Measurements from ENCODE around the gene SMYD3. TPM values are rescaled to one million over a fixed set of nuclear protein-coding genes. Genes with fewer than 3 reads are reported as not detected.

Gene SMYD3
- total RNA-seq, 2 donors from 2014 or later: 16.2 to 16.4 TPM

- Histone ChIP-seq H3K36me3 (no peaks in the 10 kb centered on the region), H3K27me3 (no peaks in the 10 kb centered on the region), H3K4me3 (no peak overlapping the region), H3K27ac (no peak overlapping the region), H3K9me3 (no peaks in the 10 kb centered on the region), H3K9ac (ENCODE audit: low read depth in 2 of 2, low read length in 2 of 2) (no peak overlapping the region), H3K4me1 (no peaks in the 10 kb centered on the region)
- no peak for TF ChIP-seq CTCF (IDR thresholded peaks at IDR 0.05)
- intact Hi-C loops (cut with DNase I): no loop called here
- DNase-seq: no peak
Observed at GRCh38 chr1:245921417-245921816, 585.7 kb downstream of the SMYD3 start.

GRCh38 chr1:245917403-245917802 lies 589.7 kb downstream of the SMYD3 start:
- Histone ChIP-seq H3K27me3 (no peaks in the 10 kb centered on the region), H3K4me1 (no peaks in the 10 kb centered on the region), H3K27ac (no peak overlapping the region), H3K4me3 (no peak overlapping the region), H3K9ac (ENCODE audit: low read depth in 2 of 2, low read length in 2 of 2) (no peak overlapping the region), H3K36me3 (no peaks in the 10 kb centered on the region), H3K9me3 (no peaks in the 10 kb centered on the region)
- DNase-seq: no peak
- intact Hi-C loops (cut with DNase I): no loop called here
- no peak for TF ChIP-seq CTCF (IDR thresholded peaks at IDR 0.05)

GRCh38 chr1:245915841-245916240 lies 591.2 kb downstream of the SMYD3 start:
- intact Hi-C loops (cut with DNase I): no loop called here
- no peaks in the 10 kb centered on the region for H3K27me3 ChIP-seq
- TF ChIP-seq CTCF (IDR thresholded peaks at IDR 0.05): no peak
- no peaks in the 10 kb centered on the region for H3K9me3 ChIP-seq
- no peaks in the 10 kb centered on the region for H3K36me3 ChIP-seq
- no peak overlapping the region for H3K27ac ChIP-seq
- no peak for DNase-seq
- H3K4me1 ChIP-seq: no peaks in the 10 kb centered on the region
- no peak overlapping the region for H3K4me3 ChIP-seq
- no peak overlapping the region for H3K9ac ChIP-seq (ENCODE audit: low read depth in 2 of 2, low read length in 2 of 2)

GRCh38 chr1:245915406-245915805 lies 591.7 kb downstream of the SMYD3 start:
- H3K9ac ChIP-seq (ENCODE audit: low read depth in 2 of 2, low read length in 2 of 2): no peak overlapping the region
- no peak for TF ChIP-seq CTCF (IDR thresholded peaks at IDR 0.05)
- H3K27ac ChIP-seq: no peak overlapping the region
- no peak for DNase-seq
- no peaks in the 10 kb centered on the region for H3K27me3 ChIP-seq
- H3K4me3 ChIP-seq: no peak overlapping the region
- H3K36me3 ChIP-seq: no peaks in the 10 kb centered on the region
- H3K4me1 ChIP-seq: no peaks in the 10 kb centered on the region
- intact Hi-C loops (cut with DNase I): no loop called here
- no peaks in the 10 kb centered on the region for H3K9me3 ChIP-seq

- DNase-seq: no peak
- Histone ChIP-seq H3K27ac (no peak overlapping the region), H3K9me3 (no peaks in the 10 kb centered on the region)
Observed at GRCh38 chr1:245908543-245908942, 598.5 kb downstream of the SMYD3 start.

More at GRCh38 chr1:245908543-245908942, 598.5 kb downstream of the SMYD3 start:
- no peaks in the 10 kb centered on the region for H3K4me1 ChIP-seq
- H3K27me3 ChIP-seq: no peaks in the 10 kb centered on the region
- H3K36me3 ChIP-seq: no peaks in the 10 kb centered on the region
- TF ChIP-seq CTCF (IDR thresholded peaks at IDR 0.05): no peak
- no peak overlapping the region for H3K4me3 ChIP-seq
- intact Hi-C loops (cut with DNase I): no loop called here
- H3K9ac ChIP-seq (ENCODE audit: low read depth in 2 of 2, low read length in 2 of 2): no peak overlapping the region
